ENCODE measurements around the gene DGKI.

DGKI gene

DNA sequence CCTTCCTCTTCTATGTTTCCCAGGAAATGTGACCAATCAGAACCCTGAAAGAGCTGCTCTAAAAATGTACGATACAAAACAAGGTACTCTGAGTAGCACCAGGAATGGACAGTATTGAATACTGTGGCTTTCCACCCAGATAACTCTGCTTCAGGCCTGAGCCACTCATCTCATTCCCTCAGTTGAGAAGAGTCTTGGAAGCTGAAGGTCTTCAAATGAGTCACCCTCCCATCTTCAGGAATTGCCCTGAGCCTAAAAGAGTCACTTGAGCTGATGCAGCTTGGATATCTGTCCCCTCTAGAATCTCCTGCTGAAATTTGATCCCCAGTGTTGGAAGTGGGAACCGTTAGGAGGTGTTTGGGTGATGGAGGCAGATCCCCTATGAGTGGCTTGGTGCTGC, 210.4 kb downstream of the DGKI start:
- DNase-seq: no peak

DNA sequence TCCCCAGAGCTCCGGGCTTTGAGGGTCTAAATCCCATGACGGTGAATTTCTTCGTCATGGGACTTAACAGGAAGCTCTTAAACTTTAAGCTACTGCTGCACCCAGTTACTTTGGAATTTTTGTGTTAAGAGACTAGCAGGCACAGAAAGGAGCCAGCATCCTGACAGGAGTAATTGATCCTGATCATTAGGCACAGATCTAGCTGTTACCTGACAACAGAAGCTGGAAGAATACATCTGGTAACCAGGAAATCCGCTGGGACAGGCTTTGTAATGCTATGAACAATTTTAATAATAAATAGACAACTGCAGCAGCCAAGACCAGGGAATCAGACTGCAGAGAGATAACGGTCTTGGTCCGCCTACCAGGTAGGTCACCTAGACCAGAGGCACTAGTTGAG, 210.9 kb downstream of the DGKI start:
- no peak for DNase-seq

GRCh38 chr7:137635132-137635531, 211.6 kb downstream of the DGKI start:
- no peak for DNase-seq

DNA sequence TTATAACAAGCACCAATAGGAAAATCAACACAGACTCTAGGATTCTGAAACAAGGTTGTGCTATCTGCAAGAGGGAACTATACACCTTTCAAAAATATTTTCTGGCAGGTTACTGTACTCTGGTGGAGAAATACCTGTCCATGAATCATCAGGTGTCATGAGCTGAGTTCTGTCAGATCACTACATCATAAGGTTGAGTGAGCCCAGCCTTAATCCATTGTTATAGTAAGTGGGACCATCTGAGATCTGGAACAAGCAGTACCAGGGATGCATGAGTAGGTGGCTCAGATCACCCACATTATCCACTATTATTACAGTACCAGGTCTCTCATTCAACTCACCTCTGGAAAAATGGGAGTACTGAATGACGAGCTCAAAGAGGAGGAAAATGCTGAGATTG, 212.4 kb downstream of the DGKI start:
- DNase-seq: no peak

- DNase-seq: no peak
Observed at GRCh38 chr7:137633133-137633532, 213.6 kb downstream of the DGKI start.

DNA sequence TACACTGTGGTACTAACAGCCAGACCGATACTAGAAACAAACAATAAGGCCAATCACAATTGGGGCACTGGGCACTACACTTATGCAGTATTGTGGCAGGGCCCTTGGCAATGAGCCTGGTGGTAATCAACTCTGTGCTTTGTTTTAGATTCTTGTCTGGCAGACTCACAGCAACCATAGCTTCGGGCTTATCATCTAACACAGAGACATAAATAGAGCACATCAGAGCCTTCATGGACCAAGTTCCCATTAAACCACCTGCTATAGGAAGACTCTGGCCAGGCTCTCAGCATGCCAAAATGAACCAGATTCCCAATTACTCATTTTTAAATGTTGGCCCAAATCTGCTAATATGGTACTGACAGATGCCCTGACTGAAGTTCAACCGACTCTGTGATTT, 218.6 kb downstream of the DGKI start:
- DNase-seq: no peak

DNA sequence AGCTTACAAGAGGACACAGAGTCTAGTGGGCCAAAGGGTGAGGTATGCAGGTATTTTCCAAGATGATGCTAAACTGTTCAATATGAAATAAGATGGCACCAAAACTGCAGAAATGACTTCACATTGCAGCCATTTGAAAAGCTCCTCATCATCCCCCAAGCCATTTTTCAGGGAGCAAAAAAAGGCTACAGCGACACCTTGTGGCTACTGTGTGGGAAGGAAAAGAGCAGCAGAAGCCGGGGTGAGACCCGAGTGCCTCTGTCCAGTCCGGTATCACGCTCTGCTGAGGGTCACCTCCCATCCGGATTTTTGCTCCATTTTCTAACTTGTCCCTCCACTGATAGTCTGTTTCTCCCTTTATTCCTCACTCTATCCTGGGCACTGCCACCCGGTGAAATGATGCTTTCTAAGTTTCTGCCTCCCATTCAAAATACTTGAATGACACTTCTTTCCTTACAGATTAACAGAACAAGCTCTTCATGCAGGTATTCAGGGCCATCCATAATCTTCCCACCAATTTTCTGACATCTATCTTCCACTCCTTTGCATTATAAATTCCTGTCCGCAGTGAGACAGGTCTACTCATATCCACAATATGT, 220.2 kb downstream of the DGKI start:
- peak; percentile 72 for DNase-seq

- no peak for DNase-seq
Observed at GRCh38 chr7:137625197-137625596, 221.6 kb downstream of the DGKI start.

GRCh38 chr7:137619181-137619580, 227.6 kb downstream of the DGKI start:
- DNase-seq: no peak

DNA sequence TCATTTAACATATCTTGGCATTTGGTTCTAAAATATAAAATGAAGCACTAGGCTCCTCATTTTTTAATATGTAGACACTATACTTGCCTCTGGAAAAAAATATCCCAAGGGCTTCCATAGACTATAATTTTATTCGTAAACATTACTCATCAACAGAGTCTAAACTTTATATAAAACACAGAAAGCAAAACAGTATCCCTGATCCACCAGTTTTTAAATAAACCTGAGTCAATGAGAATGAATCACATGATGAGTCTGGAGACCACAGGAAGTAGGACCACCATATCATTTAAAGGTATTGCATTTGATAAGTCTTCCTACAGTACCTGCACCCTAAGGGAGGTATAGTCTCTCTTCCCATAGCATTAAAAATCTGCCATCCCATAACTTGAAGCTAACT, 228.0 kb downstream of the DGKI start:
- no peak for DNase-seq

DNA sequence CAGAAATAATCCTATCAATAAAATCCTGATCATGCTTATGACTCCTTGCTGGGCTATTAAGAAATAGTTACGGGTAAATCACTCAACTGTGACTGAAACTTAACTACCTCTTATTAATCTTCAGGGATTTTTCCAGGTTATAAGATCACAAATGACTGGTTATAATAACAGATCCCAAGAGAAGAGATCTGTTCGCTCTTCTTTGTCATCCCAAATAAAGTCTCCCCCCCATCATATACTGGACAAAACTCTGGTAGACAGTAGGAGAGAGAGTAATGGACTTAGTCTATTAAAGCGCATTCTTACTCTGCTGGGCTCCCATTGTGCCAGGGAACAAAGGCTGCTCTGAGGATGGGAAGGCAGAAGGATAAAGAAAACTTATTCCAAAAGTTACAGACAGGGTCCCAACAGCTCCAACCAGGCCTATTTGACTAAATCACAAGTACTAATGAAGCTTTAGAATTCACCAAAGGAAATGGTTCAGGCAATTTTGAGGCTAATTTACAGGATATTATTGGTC, 233.7 kb downstream of the DGKI start:
- peak; percentile 37 for DNase-seq

GRCh38 chr7:137611606-137612005, 235.2 kb downstream of the DGKI start:
- no peak for DNase-seq

GRCh38 chr7:137609500-137609899, 237.3 kb downstream of the DGKI start:
- DNase-seq: no peak

GRCh38 chr7:137606061-137606674, 240.6 kb downstream of the DGKI start:
- DNase-seq: peak; percentile 20

GRCh38 chr7:137603043-137603442, 243.7 kb downstream of the DGKI start:
- DNase-seq: no peak

DNA sequence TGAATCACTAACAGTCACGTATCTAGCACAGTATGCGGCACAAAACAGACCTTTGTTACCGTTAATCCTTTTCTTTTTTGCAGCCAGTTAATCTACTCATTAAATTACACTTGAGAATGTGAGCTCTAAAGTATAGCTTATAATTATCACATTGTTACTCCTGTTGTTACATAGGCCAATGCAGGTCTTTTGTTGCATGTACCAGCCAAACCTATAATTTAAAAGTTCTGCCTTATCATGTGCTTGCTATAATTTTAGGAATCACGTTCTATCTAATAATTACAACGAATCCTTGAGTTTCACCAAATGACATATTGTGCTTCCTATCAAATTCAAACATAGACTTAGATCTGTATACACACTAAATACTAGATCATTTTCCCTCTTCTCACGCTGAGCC, 245.1 kb downstream of the DGKI start:
- no peak for DNase-seq

DNA sequence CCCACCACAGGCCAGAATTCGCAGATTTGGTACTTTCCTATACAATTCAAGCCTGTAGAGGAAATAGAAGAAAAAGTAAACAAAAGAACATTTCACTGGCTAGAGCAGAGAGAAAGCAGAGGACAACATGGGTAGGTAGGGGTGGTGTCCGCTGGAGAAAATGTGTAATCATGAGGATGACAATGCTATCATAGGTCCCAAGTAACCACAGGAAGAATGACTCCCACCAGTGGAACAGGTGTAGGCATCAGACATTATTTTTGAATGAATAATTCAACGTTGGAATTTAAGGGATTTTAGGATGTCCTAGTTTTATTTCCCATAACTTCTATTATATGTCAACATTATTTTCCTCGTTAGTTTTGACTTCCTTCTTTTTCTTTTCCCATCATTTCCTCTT, 248.9 kb downstream of the DGKI start:
- DNase-seq: no peak

GRCh38 chr7:137593115-137593711, 253.6 kb downstream of the DGKI start:
- no peak for DNase-seq

GRCh38 chr7:137592232-137592896, 254.4 kb downstream of the DGKI start:
- DNase-seq: peak; percentile 80

GRCh38 chr7:137591421-137591837, 255.3 kb downstream of the DGKI start:
- DNase-seq: peak; percentile 74

DNA sequence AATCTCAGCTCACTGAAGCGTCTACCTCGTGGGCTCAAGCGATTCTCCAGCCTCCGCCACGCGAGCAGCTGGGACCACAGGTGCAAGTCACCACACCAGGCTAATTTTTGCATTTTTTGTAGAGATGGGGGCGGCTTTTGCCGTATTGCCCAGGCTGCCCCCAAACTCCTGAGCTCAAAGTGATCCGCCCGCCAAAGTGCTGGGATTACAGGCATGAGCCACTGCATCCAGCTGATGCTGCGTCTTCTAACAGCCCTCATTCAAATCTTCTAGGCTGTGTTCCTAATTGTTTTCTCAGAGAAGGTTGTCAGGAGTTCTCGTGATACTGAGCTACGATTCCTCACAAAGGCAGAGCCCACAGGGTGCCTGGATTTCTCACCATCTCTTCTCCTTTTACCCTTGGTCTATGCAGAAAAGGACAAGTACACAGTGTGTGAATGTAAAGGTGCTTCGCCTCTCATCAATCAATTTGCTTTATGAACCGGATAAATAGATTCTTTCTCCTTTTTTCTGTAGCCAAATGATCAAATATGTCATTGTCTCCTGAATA, 255.9 kb downstream of the DGKI start:
- DNase-seq: peak; percentile 77

GRCh38 chr7:137590071-137590755, 256.6 kb downstream of the DGKI start:
- DNase-seq: peak; percentile 27

GRCh38 chr7:137587326-137587725, 259.4 kb downstream of the DGKI start:
- DNase-seq: no peak
